OCI-LY7 (cell line): ENCODE measurements around the gene AGBL4.

Experiments used
- CTCF ChIP-seq: fragments of 200-600 bp; sonication (generic); conservative IDR thresholded peaks from 2 replicates; pipeline ENCODE4 v1.5.1; 2014; ENCODE audit warnings: mild to moderate bottlenecking, antibody characterized with exemption, low read length, moderate library complexity, mixed read lengths
- EZH2phosphoT487 ChIP-seq: fragments of 200-600 bp; sonication (generic); IDR thresholded peaks from 2 replicates; pipeline ENCODE4 v1.6.1; 2018; ENCODE audit warnings: low read depth, borderline replicate concordance, mild to moderate bottlenecking, mixed run types, antibody characterized with exemption, low read length, moderate library complexity, mixed read lengths

- TF ChIP-seq EZH2phosphoT487: no peak
- no peak for TF ChIP-seq CTCF
These were observed 300.1 kb downstream of the AGBL4 start for GRCh38 chr1:49723662-49724061.
